Measurements from ENCODE around the gene HTT. TPM values are rescaled to one million over a fixed set of nuclear protein-coding genes. Genes with fewer than 3 reads are reported as not detected.

HTT gene
- polyA plus RNA-seq, 1 donor (not counting 4 experiments of a cell fraction or from before 2014, with no cell fraction given) = 16.2 TPM

DNA sequence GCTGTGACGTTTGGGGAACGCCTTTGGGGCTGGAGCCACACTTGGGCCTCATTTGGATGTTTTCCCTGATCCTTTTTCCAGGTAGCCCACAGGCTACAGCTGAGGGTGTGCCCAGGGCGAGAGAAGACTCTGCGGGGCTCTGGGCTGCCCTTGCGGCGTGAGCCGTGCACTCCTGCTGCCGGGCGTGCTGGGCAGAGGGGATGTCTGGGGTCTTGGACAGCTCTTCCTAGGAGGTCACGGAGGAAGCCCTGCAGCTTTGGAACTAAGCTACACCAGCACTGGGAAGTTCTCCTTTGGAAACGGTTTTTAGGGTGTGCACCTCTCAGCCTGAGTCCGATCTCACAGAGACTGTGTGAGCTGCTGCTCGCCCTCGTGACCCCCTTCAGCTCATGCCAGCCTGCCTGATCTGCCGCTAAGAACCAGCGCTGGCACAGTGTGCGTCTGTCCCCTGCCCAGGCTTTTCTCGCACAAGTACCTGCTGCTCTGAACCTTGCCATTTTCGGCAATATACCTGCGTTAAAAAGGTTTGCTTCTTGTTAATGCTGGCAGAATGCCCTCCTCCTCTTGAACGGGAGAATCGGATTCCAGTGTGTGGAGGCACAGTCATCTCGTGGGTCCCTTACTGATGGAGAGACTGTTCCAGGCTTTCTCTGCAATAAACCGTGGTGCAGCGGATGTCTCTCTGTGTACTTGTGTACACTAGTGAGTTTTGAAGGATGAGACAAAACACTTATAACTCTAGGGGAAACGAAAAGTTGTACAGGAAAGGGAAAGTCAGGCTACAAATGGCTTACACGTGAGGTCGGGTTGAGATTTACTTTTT lies 188.8 kb downstream of the HTT start:
- dilution Hi-C loops (cut with MboI; ENCODE audit: extremely low pct_ligation_motif_present, low sequenced_read_pairs) = no loop called here
- no peak for FAIRE-seq
- H3K9ac ChIP-seq (ENCODE audit: control insufficient read depth, extremely low read depth, insufficient read depth, low read length) = no peak overlapping the region

GRCh38 chr4:3263876-3264193 lies 189.4 kb downstream of the HTT start:
- no peak overlapping the region for H3K4me3 ChIP-seq (ENCODE audit: control insufficient read depth in 2 of 3, extremely low read depth in 1 of 3, insufficient read depth in 2 of 3, low read depth in 1 of 3, low read length in 3 of 3)
- H3K27me3 ChIP-seq (ENCODE audit: control insufficient read depth, extremely low read depth, insufficient read depth, low read length) = peaks cover 39% of the 10 kb centered on the region
- dilution Hi-C loops (cut with MboI; ENCODE audit: extremely low pct_ligation_motif_present, low sequenced_read_pairs) = no loop called here
- DNase-seq (ENCODE audit: low read depth, low spot score) (no peak), FAIRE-seq (no peak)
- H3K36me3 ChIP-seq (ENCODE audit: control insufficient read depth in 2 of 2, extremely low read depth in 1 of 2, insufficient read depth in 2 of 2, low read length in 2 of 2) = no peaks in the 10 kb centered on the region
- H2AFZ ChIP-seq (ENCODE audit: control insufficient read depth, low read length) = no peak overlapping the region
- no peak overlapping the region for H3K9ac ChIP-seq (ENCODE audit: control insufficient read depth, extremely low read depth, insufficient read depth, low read length)
- H3K4me1 ChIP-seq (ENCODE audit: control insufficient read depth, extremely low read depth, insufficient read depth, low read length) = no peaks in the 10 kb centered on the region
- H3K9me1 ChIP-seq (ENCODE audit: control insufficient read depth, extremely low read depth, insufficient read depth, low read length) = no peaks in the 10 kb centered on the region
- no peaks in the 10 kb centered on the region for H4K20me1 ChIP-seq (ENCODE audit: control insufficient read depth, extremely low read depth, insufficient read depth, low read length)
- TF ChIP-seq CTCF (optimal IDR thresholded peaks at IDR 0.05 in 1 of 3, IDR thresholded peaks at IDR 0.05 in 1 of 3, conservative IDR thresholded peaks at IDR 0.05 in 1 of 3; ENCODE audit: extremely low read depth in 1 of 3, insufficient read depth in 2 of 3, low read length in 3 of 3) (no peak), EZH2 (IDR thresholded peaks at IDR 0.05; ENCODE audit: low read length) (no peak)
- no peak overlapping the region for H3K27ac ChIP-seq (ENCODE audit: control insufficient read depth, insufficient read depth, low read length)
- H3K79me2 ChIP-seq (ENCODE audit: control insufficient read depth, insufficient read depth, low read length) = no peaks in the 10 kb centered on the region
- no peak overlapping the region for H3K4me2 ChIP-seq (ENCODE audit: control insufficient read depth, extremely low read depth, insufficient read depth, low read depth, low read length)
- no peaks in the 10 kb centered on the region for H3K9me3 ChIP-seq (ENCODE audit: control insufficient read depth, low read depth, low read length)

More for the DNA sequence above, 188.8 kb downstream of the HTT start:
- Histone ChIP-seq H3K4me1 (ENCODE audit: control insufficient read depth, extremely low read depth, insufficient read depth, low read length) (no peaks in the 10 kb centered on the region), H3K27ac (ENCODE audit: control insufficient read depth, insufficient read depth, low read length) (no peak overlapping the region), H3K79me2 (ENCODE audit: control insufficient read depth, insufficient read depth, low read length) (no peaks in the 10 kb centered on the region), H3K27me3 (ENCODE audit: control insufficient read depth, extremely low read depth, insufficient read depth, low read length) (peaks cover 33% of the 10 kb centered on the region), H3K36me3 (ENCODE audit: control insufficient read depth in 2 of 2, extremely low read depth in 1 of 2, insufficient read depth in 2 of 2, low read length in 2 of 2) (no peaks in the 10 kb centered on the region), H3K4me3 (ENCODE audit: control insufficient read depth in 2 of 3, extremely low read depth in 1 of 3, insufficient read depth in 2 of 3, low read depth in 1 of 3, low read length in 3 of 3) (no peak overlapping the region), H4K20me1 (ENCODE audit: control insufficient read depth, extremely low read depth, insufficient read depth, low read length) (no peaks in the 10 kb centered on the region), H3K9me1 (ENCODE audit: control insufficient read depth, extremely low read depth, insufficient read depth, low read length) (no peaks in the 10 kb centered on the region), H2AFZ (ENCODE audit: control insufficient read depth, low read length) (no peak overlapping the region), H3K9me3 (ENCODE audit: control insufficient read depth, low read depth, low read length) (no peaks in the 10 kb centered on the region), H3K4me2 (ENCODE audit: control insufficient read depth, extremely low read depth, insufficient read depth, low read depth, low read length) (no peak overlapping the region)
- DNase-seq (ENCODE audit: low read depth, low spot score) = no peak
- TF ChIP-seq EZH2 (IDR thresholded peaks at IDR 0.05; ENCODE audit: low read length) (no peak), CTCF (optimal IDR thresholded peaks at IDR 0.05 in 1 of 3, IDR thresholded peaks at IDR 0.05 in 1 of 3, conservative IDR thresholded peaks at IDR 0.05 in 1 of 3; ENCODE audit: extremely low read depth in 1 of 3, insufficient read depth in 2 of 3, low read length in 3 of 3) (no peak)
